CD14-positive monocyte (primary cell): ENCODE data around the gene FOXE1. TPM values are rescaled to one million over a fixed set of nuclear protein-coding genes. Genes with fewer than 3 reads are reported as not detected.

Source experiments
- DNase-seq, 3 donors: peaks; one replicate each; pipeline ENCODE4 v3.0.0-alpha.2; 2011 to 2022
- H2AFZ ChIP-seq: 2 replicates; pipeline ENCODE4 v1.6.0; 2012; ENCODE audit warnings: mild to moderate bottlenecking, low read depth, low read length, inconsistent platforms; ENCODE audit not compliant: insufficient read depth, poor library complexity, severe bottlenecking
- H3K27ac ChIP-seq, 2 donors: 1 replicate in 1 of 2; 2 replicates in 1 of 2; pipeline ENCODE4 v1.5.1; 2012 to 2013; ENCODE audit warnings: low read length in 2 of 2, control low read depth in 1 of 2, inconsistent platforms in 1 of 2, low read depth in 1 of 2, mild to moderate bottlenecking in 1 of 2
- H3K27me3 ChIP-seq, 2 donors: one replicate each; pipeline versions ENCODE4 v1.6.0 to v1.6.1; 2011 to 2013; ENCODE audit warnings: low read length in 2 of 2; ENCODE audit not compliant: control insufficient read depth in 2 of 2, insufficient read depth in 2 of 2
- H3K36me3 ChIP-seq, 2 donors: replicated peaks in 1 of 2; 1 replicate in 1 of 2; 2 replicates in 1 of 2; pipeline versions ENCODE4 v1.5.1 to v1.6.1; 2012 to 2013; ENCODE audit warnings: low read length in 2 of 2, control low read depth in 1 of 2, inconsistent platforms in 1 of 2, mild to moderate bottlenecking in 1 of 2; ENCODE audit not compliant: insufficient read depth in 2 of 2, control insufficient read depth in 1 of 2
- H3K4me1 ChIP-seq, 2 donors: 1 replicate in 1 of 2; 2 replicates in 1 of 2; pipeline versions ENCODE4 v1.5.1 to v1.6.1; 2012 to 2013; ENCODE audit warnings: low read length in 2 of 2, control low read depth in 1 of 2, inconsistent platforms in 1 of 2, mild to moderate bottlenecking in 1 of 2, moderate library complexity in 1 of 2; ENCODE audit not compliant: insufficient read depth in 2 of 2, control insufficient read depth in 1 of 2
- H3K4me2 ChIP-seq: replicated peaks from 2 replicates; pipeline ENCODE3; 2012; ENCODE audit warnings: low read length, moderate library complexity, mild to moderate bottlenecking; ENCODE audit not compliant: poor library complexity, severe bottlenecking; ENCODE audit errors: extremely low read depth
- H3K4me3 ChIP-seq, 3 experiments: fragments of 200-600 bp in 1 of 3; sonication (generic) in 1 of 3; replicated peaks in 1 of 3; 1 replicate in 2 of 3; 2 replicates in 1 of 3; pipeline ENCODE4 v1.5.1; 2011 to 2013; ENCODE audit warnings: low read length in 3 of 3, mild to moderate bottlenecking in 3 of 3, control low read depth in 2 of 3, low read depth in 2 of 3, inconsistent platforms in 1 of 3, moderate library complexity in 1 of 3
- H3K79me2 ChIP-seq: 2 replicates; pipeline ENCODE4 v1.6.0; 2012; ENCODE audit warnings: mild to moderate bottlenecking, control low read depth, inconsistent platforms, low read length, moderate library complexity; ENCODE audit not compliant: insufficient read depth
- H3K9ac ChIP-seq: 2 replicates; pipeline ENCODE4 v1.6.0; 2017; ENCODE audit warnings: low read length, mild to moderate bottlenecking; ENCODE audit not compliant: insufficient read depth, poor library complexity, severe bottlenecking
- H3K9me3 ChIP-seq, 2 donors: replicated peaks in 1 of 2; 1 replicate in 1 of 2; 2 replicates in 1 of 2; pipeline versions ENCODE4 v1.5.1 to v1.6.1; 2012 to 2013; ENCODE audit warnings: low read length in 2 of 2, control low read depth in 1 of 2; ENCODE audit not compliant: control insufficient read depth in 1 of 2, insufficient read depth in 1 of 2
- H4K20me1 ChIP-seq: 2 replicates; pipeline ENCODE4 v1.6.0; 2012; ENCODE audit warnings: mild to moderate bottlenecking, low read length, control low read depth, moderate library complexity; ENCODE audit not compliant: insufficient read depth
- H3K27ac Mint-ChIP-seq, 7 donors: one replicate each; pipeline ENCODE4 v1.8.0; 2020; ENCODE audit warnings: mild to moderate bottlenecking in 7 of 7, mixed read lengths in 7 of 7, moderate library complexity in 6 of 7, inconsistent platforms in 2 of 7
- H3K27me3 Mint-ChIP-seq, 3 donors: one replicate each; pipeline ENCODE4 v1.8.0; 2021 to 2022; ENCODE audit warnings: low read depth in 3 of 3, mild to moderate bottlenecking in 3 of 3, mixed read lengths in 3 of 3, moderate library complexity in 3 of 3, inconsistent platforms in 1 of 3
- H3K36me3 Mint-ChIP-seq, 2 donors: one replicate each; pipeline ENCODE4 v1.8.0; 2020; ENCODE audit warnings: mixed read lengths in 2 of 2, inconsistent platforms in 1 of 2, mild to moderate bottlenecking in 1 of 2
- H3K4me1 Mint-ChIP-seq: one replicate; pipeline ENCODE4 v1.8.0; 2020; ENCODE audit warnings: mild to moderate bottlenecking, mixed read lengths
- H3K4me3 Mint-ChIP-seq, 2 donors: one replicate each; pipeline ENCODE4 v1.8.0; 2020; ENCODE audit warnings: mild to moderate bottlenecking in 2 of 2, mixed read lengths in 2 of 2, moderate library complexity in 1 of 2
- H3K9me3 Mint-ChIP-seq, 7 donors: one replicate each; pipeline ENCODE4 v1.8.0; 2020 to 2022; ENCODE audit warnings: mixed read lengths in 7 of 7, mild to moderate bottlenecking in 6 of 7, moderate library complexity in 6 of 7, inconsistent platforms in 2 of 7
- CTCF ChIP-seq: fragments of 200-600 bp; IDR thresholded peaks from one replicate; pipeline ENCODE4 v1.8.0; 2022; ENCODE audit warnings: antibody characterized with exemption, mild to moderate bottlenecking
- WGBS: methylation state at CpG from one replicate; pipeline ENCODE4 v1.1.5; 2013; ENCODE audit warnings: missing lambda C conversion rate; ENCODE audit not compliant: insufficient coverage; 5-methylcytosine and 5-hydroxymethylcytosine counted together
- intact Hi-C, 2 donors: fragments of 100-400 bp; cut with micrococcal nuclease; formaldehyde crosslinking; loops; one replicate each; pipeline versions ENCODE4 v1.15.0 to v1.15.1; 2023
- polyA plus RNA-seq, 3 donors: library from polyadenylated mRNA; depleted of rRNA in 1 of 3; unstranded in 2 of 3; stranded (reverse) in 1 of 3; fragments of 300-500 nt in 2 of 3; fragments of >200 nt in 1 of 3; fragmentation: Illumina TruSeq in 2 of 3; gene quantifications; 1 replicate in 2 of 3; 2 replicates in 1 of 3; pipeline ENCODE4 v1.2.3, GENCODE V29; 2012 to 2021

Gene FOXE1
- polyA plus RNA-seq, 3 donors: 0.01 TPM; not detected in 2

- peaks cover 1 to 11% of the 10 kb centered on the region in 2 donors for H3K36me3 Mint-ChIP-seq
- peaks cover 0 to 48% (median 20%) of the 10 kb centered on the region in 7 donors for H3K9me3 Mint-ChIP-seq
- H3K4me3 Mint-ChIP-seq: peak overlapping the region in 1 of 2 donors; percentile 91
- no peaks in the 10 kb centered on the region for H3K79me2 ChIP-seq
- peaks cover 89 to 95% (median 90%) of the 10 kb centered on the region in 3 donors for H3K27me3 Mint-ChIP-seq
- peaks cover 3 to 56% of the 10 kb centered on the region in 2 donors for H3K9me3 ChIP-seq
- 6% methylated on average over 3 of the region's 3 CpGs for WGBS
- H3K27ac ChIP-seq: no peak overlapping the region
- H3K27me3 ChIP-seq: peaks cover 80 to 90% of the 10 kb centered on the region in 2 donors
- no peak overlapping the region for H3K27ac Mint-ChIP-seq
- no peaks in the 10 kb centered on the region for H4K20me1 ChIP-seq
- peaks cover 34% of the 10 kb centered on the region for H3K4me1 Mint-ChIP-seq
- no peaks in the 10 kb centered on the region for H3K36me3 ChIP-seq
- TF ChIP-seq CTCF: no peak
- intact Hi-C loops: no loop called here
- H2AFZ ChIP-seq: no peak overlapping the region
- no peak overlapping the region for H3K4me3 ChIP-seq
- no peak overlapping the region for H3K4me2 ChIP-seq
- H3K4me1 ChIP-seq: peaks cover 31 to 39% of the 10 kb centered on the region in 2 donors
- H3K9ac ChIP-seq: no peak overlapping the region
- DNase-seq: no peak
Measured at GRCh38 chr9:97849980-97850379, 3.0 kb upstream of the FOXE1 start.

GRCh38 chr9:97850746-97851445 is 2.1 kb upstream of the FOXE1 start:
- H3K36me3 ChIP-seq: no peaks in the 10 kb centered on the region
- Mint-ChIP-seq H3K4me1 (peaks cover 36% of the 10 kb centered on the region), H3K4me3 (peak overlapping the region in 1 of 2 donors; percentile 91), H3K27me3 (peaks cover 89 to 95% (median 91%) of the 10 kb centered on the region in 3 donors), H3K36me3 (peaks cover 3 to 12% of the 10 kb centered on the region in 2 donors), H3K27ac (no peak overlapping the region), H3K9me3 (peaks cover 0 to 57% (median 27%) of the 10 kb centered on the region in 7 donors)
- TF ChIP-seq CTCF: no peak
- H3K27me3 ChIP-seq: peaks cover 80 to 90% of the 10 kb centered on the region in 2 donors
- DNase-seq: peak in 1 of 3 donors; percentile 3
- H3K4me3 ChIP-seq: no peak overlapping the region
- H3K27ac ChIP-seq: no peak overlapping the region
- no peak overlapping the region for H2AFZ ChIP-seq
- H3K4me2 ChIP-seq: no peak overlapping the region
- H3K9me3 ChIP-seq: peaks cover 7 to 61% of the 10 kb centered on the region in 2 donors
- no peaks in the 10 kb centered on the region for H3K79me2 ChIP-seq
- WGBS: 9% methylated on average over 8 of the region's 13 CpGs
- no peak overlapping the region for H3K9ac ChIP-seq
- peaks cover 32 to 40% of the 10 kb centered on the region in 2 donors for H3K4me1 ChIP-seq
- H4K20me1 ChIP-seq: no peaks in the 10 kb centered on the region
- intact Hi-C loops: no loop called here
